OCI-LY7 (cell line): Measurements from ENCODE around the gene APIP.

Experiments used
- EZH2phosphoT487 ChIP-seq: fragments of 200-600 bp; sonication (generic); IDR thresholded peaks from 2 replicates; pipeline ENCODE4 v1.6.1; 2018; ENCODE audit warnings: low read depth, borderline replicate concordance, mild to moderate bottlenecking, mixed run types, antibody characterized with exemption, low read length, moderate library complexity, mixed read lengths
- TF ChIP-seq, protein P1 (sequence below): fragments of 200-600 bp; sonication (generic); conservative IDR thresholded peaks from 2 replicates; pipeline ENCODE4 v1.5.1; 2014; ENCODE audit warnings: mild to moderate bottlenecking, antibody characterized with exemption, low read length, moderate library complexity, mixed read lengths

DNA sequence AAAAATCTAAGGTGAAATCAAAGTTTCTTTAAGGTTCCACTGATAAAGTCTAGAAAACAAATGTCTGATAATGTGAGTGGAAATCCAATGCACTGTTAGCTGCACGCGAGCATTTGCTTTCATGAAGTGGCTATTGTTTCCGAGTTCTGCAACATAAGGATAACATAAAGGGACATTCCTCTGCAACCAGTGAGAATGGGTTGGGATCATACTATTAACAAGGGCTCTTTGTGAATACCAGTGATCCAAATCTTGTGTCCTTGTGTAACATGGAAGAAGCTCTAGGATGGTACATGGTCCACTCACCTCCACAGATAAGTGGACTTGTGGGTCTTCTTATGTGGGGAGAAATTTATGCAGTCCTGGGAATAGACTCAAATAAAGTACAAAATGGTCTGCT, 24.6 kb downstream of the APIP start:
- TF ChIP-seq, protein P1, sequence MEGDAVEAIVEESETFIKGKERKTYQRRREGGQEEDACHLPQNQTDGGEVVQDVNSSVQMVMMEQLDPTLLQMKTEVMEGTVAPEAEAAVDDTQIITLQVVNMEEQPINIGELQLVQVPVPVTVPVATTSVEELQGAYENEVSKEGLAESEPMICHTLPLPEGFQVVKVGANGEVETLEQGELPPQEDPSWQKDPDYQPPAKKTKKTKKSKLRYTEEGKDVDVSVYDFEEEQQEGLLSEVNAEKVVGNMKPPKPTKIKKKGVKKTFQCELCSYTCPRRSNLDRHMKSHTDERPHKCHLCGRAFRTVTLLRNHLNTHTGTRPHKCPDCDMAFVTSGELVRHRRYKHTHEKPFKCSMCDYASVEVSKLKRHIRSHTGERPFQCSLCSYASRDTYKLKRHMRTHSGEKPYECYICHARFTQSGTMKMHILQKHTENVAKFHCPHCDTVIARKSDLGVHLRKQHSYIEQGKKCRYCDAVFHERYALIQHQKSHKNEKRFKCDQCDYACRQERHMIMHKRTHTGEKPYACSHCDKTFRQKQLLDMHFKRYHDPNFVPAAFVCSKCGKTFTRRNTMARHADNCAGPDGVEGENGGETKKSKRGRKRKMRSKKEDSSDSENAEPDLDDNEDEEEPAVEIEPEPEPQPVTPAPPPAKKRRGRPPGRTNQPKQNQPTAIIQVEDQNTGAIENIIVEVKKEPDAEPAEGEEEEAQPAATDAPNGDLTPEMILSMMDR = no peak
- no peak for TF ChIP-seq EZH2phosphoT487
